Thoracic aorta (tissue), 2 donors: ENCODE results near the gene CD8B. TPM values are rescaled to one million over a fixed set of nuclear protein-coding genes. Genes with fewer than 3 reads are reported as not detected.

Experiments used
- ATAC-seq: fragments of 150-250 bp; one replicate; pipeline ENCODE4 v1.8.0; 2017; ENCODE audit warnings: low read depth; ENCODE audit not compliant: insufficient number of reproducible peaks, low FRiP score
- DNase-seq: peaks from one replicate; pipeline ENCODE4 v3.0.0-alpha.2; 2020; ENCODE audit warnings: low spot score
- H3K27ac ChIP-seq, 2 donors: fragments of 200-600 bp; sonication (generic); 1 replicate in 1 of 2; 2 replicates in 1 of 2; pipeline ENCODE4 v1.5.1; 2016; ENCODE audit warnings: mild to moderate bottlenecking in 2 of 2, moderate library complexity in 2 of 2
- H3K27me3 ChIP-seq: fragments of 200-600 bp; sonication (generic); replicated peaks from 2 replicates; pipeline ENCODE4 v1.6.0; 2016; ENCODE audit warnings: mild to moderate bottlenecking; ENCODE audit not compliant: insufficient read depth
- H3K36me3 ChIP-seq: fragments of 200-600 bp; sonication (generic); one replicate; pipeline ENCODE4 v1.5.1; 2016
- H3K4me1 ChIP-seq, 2 donors: fragments of 200-600 bp; sonication (generic); 1 replicate in 1 of 2; 2 replicates in 1 of 2; pipeline versions ENCODE4 v1.5.1 to v1.6.0; 2016; ENCODE audit warnings: low read depth in 2 of 2, mild to moderate bottlenecking in 1 of 2; ENCODE audit not compliant: control insufficient read depth in 1 of 2
- H3K4me3 ChIP-seq: fragments of 200-600 bp; sonication (generic); 2 replicates; pipeline ENCODE4 v1.5.1; 2016; ENCODE audit warnings: mild to moderate bottlenecking
- H3K9me3 ChIP-seq: fragments of 200-600 bp; sonication (generic); 2 replicates; pipeline ENCODE4 v1.5.1; 2016
- CTCF ChIP-seq: fragments of 200-600 bp; sonication (generic); IDR thresholded peaks from one replicate; pipeline ENCODE4 v1.5.1; 2019; ENCODE audit warnings: antibody characterized with exemption
- total RNA-seq, 2 donors: library from RNA; depleted of rRNA; stranded (reverse); fragments of >200 nt; gene quantifications; one replicate each; pipeline versions ENCODE4 v1.1.0 to v1.2.3, GENCODE V29; 2016

CD8B gene
- total RNA-seq, 2 donors from 2014 or later: 1.5 to 3.5 TPM

- H3K36me3 ChIP-seq: no peaks in the 10 kb centered on the region
- no peak for DNase-seq
- no peaks in the 10 kb centered on the region for H3K4me1 ChIP-seq
- H3K4me3 ChIP-seq: no peak overlapping the region
- no peak overlapping the region for H3K27ac ChIP-seq
- no peaks in the 10 kb centered on the region for H3K27me3 ChIP-seq
- no peak for TF ChIP-seq CTCF
- no peak for ATAC-seq
- no peaks in the 10 kb centered on the region for H3K9me3 ChIP-seq
Measured at GRCh38 chr2:86818114-86818801, 43.4 kb downstream of the CD8B start.

DNA sequence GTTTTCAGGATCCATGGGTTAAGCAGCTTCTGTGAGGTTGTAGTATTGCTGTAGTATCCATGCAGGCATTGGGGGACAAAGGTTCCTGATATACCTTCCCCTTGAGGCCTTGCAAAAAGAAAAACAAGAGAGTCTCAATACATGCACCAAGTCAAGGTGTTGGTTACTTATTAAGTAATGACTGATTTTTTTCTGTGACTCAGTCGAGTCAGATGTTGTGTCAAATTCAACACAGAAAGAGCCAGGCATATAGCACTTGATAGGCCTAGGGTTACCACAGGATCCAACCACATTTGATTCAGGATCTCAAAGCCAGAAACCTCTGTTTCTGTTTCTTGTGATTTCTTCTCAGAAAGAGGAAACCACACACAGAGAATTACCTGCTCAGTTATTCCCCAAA, 46.1 kb downstream of the CD8B start:
- TF ChIP-seq CTCF: no peak
- H3K4me3 ChIP-seq: no peak overlapping the region
- H3K9me3 ChIP-seq: no peaks in the 10 kb centered on the region
- DNase-seq (no peak), ATAC-seq (no peak)
- no peaks in the 10 kb centered on the region for H3K4me1 ChIP-seq
- H3K36me3 ChIP-seq: no peaks in the 10 kb centered on the region
- H3K27me3 ChIP-seq: no peaks in the 10 kb centered on the region
- no peak overlapping the region for H3K27ac ChIP-seq

DNA sequence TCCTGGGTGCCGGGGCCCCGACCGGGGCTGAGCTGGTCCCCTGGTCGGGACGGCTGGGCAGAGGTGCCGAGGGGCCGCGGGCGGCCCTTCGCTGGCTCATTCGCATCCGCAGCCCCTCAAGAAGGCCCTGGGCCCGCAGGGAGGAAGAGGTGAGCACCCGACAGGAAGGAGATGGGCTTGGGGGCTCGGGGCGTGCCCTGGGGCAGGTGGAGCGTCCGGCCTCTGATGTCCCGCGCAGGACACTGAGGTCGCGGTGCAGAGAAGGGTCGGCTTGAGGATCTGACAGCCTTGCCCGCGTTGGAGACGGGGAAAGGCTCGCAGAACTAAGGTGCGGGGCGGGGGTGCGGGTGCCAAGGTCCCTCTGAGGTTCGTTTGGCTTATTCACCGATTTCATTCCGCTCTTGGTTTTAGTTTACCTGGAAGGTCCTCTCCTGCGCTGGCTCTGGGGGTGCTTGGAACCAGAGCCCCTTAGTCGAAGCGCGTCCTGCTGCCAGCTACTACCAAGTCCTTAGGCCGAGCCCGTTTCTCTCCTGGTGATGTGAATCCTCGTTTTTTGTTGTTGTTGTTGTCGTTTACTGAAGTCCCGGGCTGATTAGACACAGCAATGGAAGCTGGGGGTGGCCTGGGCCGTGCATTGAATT, 52.1 kb downstream of the CD8B start:
- Histone ChIP-seq H3K27me3 (peaks cover 6% of the 10 kb centered on the region), H3K9me3 (no peaks in the 10 kb centered on the region), H3K4me1 (peaks cover 18 to 22% of the 10 kb centered on the region in 2 donors), H3K4me3 (peak overlapping the region; percentile 30), H3K36me3 (no peaks in the 10 kb centered on the region), H3K27ac (no peak overlapping the region)
- no peak for ATAC-seq
- TF ChIP-seq CTCF: no peak
- no peak for DNase-seq

- peak; percentile 90 for TF ChIP-seq CTCF
- Histone ChIP-seq H3K36me3 (no peaks in the 10 kb centered on the region), H3K27ac (no peak overlapping the region), H3K9me3 (no peaks in the 10 kb centered on the region), H3K4me3 (peak overlapping the region; percentile 71), H3K27me3 (peaks cover 6% of the 10 kb centered on the region), H3K4me1 (peaks cover 18 to 22% of the 10 kb centered on the region in 2 donors)
- peak; percentile 43 for DNase-seq
- peak; percentile 85 for ATAC-seq
Measured at GRCh38 chr2:86808315-86809161, 53.1 kb downstream of the CD8B start.
